ENCODE results near the gene S100A7A. TPM values are rescaled to one million over a fixed set of nuclear protein-coding genes. Genes with fewer than 3 reads are reported as not detected.

Gene S100A7A
- total RNA-seq, 6 donors from 2014 or later: not detected

DNA sequence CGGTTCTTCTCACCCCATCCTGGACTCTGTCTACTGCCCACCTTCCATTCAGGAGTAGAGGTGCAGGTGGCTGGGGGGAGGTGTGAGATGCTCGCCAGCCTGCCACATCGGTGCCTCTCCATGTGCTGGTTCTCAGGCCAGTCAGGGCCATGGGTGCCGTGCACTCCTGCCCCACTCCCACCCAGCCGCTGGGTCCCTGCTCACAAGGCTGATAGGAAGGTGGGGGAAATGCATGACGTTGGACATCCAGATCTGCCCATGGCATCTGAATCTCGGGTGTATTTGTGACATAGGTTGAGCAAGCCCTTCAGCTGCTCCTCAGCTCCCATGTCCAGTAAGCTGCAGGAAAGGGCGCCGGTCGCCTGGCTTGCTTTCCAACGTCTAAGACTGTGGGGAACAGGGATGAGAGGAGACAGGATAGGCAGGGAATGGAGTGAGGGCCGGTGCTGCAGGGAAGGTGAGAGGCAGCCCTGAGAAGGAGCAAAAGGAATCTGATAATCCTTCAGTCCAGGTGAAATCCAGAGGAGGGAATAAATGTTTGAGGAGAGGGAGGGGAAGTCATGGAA, 11.8 kb downstream of the S100A7A start:
- Histone ChIP-seq H3K27ac (no peak overlapping the region), H3K27me3 (no peaks in the 10 kb centered on the region), H3K9me3 (no peaks in the 10 kb centered on the region), H3K4me3 (no peak overlapping the region), H3K4me1 (no peaks in the 10 kb centered on the region), H3K36me3 (no peaks in the 10 kb centered on the region)
- no peak for DNase-seq
- ATAC-seq (ENCODE audit: low FRiP score in 2 of 2): no peak
- TF ChIP-seq POLR2A (IDR thresholded peaks at IDR 0.05): no peak
- no peak for TF ChIP-seq EP300 (IDR thresholded peaks at IDR 0.05)
- no peak for TF ChIP-seq POLR2AphosphoS5 (IDR thresholded peaks at IDR 0.05)
- TF ChIP-seq CTCF (IDR thresholded peaks at IDR 0.05): no peak
- 66 to 72% methylated on average over 11 to 12 of the region's 12 CpGs for WGBS, 2 donors

DNA sequence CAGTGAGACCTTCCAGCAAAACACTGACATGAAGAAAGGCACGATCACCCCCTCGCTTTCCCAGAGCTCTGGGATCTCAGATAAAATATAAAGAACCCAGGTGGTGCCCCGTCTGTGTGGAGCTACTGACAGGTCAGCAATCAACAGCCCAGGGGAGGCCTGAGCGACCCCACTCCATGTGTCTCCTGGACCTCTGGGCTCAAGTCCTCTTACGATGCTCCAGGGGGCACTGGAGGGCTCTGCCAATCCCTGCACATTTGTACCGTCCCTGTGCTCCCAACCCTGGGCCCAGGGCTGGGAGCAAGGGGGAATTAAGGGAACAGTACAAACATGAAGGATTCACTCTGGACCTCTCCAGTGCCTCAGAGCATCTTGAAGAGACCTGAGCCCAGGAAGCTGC, 12.5 kb downstream of the S100A7A start:
- Histone ChIP-seq H3K27ac (no peak overlapping the region), H3K4me3 (no peak overlapping the region), H3K4me1 (no peaks in the 10 kb centered on the region), H3K27me3 (no peaks in the 10 kb centered on the region), H3K9me3 (no peaks in the 10 kb centered on the region), H3K36me3 (no peaks in the 10 kb centered on the region)
- TF ChIP-seq POLR2A (IDR thresholded peaks at IDR 0.05) (no peak), POLR2AphosphoS5 (IDR thresholded peaks at IDR 0.05) (no peak), CTCF (IDR thresholded peaks at IDR 0.05) (no peak), EP300 (IDR thresholded peaks at IDR 0.05) (no peak)
- ATAC-seq (ENCODE audit: low FRiP score in 2 of 2): no peak
- no peak for DNase-seq
- 48 to 61% methylated on average over 6 of the region's 6 CpGs for WGBS, 2 donors

DNA sequence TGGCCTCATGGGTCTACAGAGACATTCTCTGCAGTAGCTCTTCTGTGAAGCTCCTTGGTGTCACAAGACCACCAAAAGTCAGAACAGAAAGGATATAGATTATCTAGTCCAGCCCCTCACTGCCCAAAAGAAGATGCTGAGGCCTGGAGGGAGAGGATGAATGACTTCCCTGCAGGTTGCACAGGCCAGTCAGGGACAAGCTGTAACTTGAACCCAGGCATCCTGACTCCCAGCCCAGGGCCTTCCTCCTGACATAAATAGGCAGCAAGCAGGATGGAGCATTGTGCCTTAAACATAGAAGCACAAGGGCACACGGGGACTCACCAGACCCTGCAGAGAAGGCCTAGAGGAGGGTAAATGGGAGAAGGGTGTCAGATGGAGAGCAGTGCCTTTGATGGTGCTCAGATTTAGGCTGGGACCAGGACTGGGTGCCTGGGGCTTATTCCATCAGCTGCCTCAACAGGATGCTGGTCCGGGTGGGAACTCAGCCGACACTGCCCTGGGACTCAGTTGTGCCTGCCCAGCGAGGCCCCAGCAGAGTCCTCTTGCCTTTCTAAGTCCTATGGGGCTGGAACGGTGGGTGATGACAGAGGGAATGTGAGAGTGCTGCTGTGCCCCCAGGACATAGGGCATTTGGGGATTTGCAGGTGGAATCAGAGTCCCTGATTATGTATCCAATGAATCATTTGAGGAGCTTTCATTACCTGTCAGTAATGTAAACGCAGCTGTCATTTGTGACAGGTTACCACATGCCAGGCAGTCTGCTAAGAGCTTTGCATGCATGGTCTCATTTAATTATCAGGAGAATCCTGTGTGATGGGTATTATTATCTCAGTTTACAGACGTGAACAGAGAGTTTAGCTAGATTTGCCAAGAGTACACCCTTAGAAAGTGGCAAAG, 13.2 kb downstream of the S100A7A start:
- H3K27me3 ChIP-seq: no peaks in the 10 kb centered on the region
- H3K9me3 ChIP-seq: no peaks in the 10 kb centered on the region
- no peak overlapping the region for H3K4me3 ChIP-seq
- no peaks in the 10 kb centered on the region for H3K4me1 ChIP-seq
- H3K36me3 ChIP-seq: no peaks in the 10 kb centered on the region
- WGBS, 2 donors: 82 to 85% methylated on average over 2 to 7 of the region's 7 CpGs
- no peak for ATAC-seq (ENCODE audit: low FRiP score in 2 of 2)
- no peak overlapping the region for H3K27ac ChIP-seq
- DNase-seq: no peak
- no peak for TF ChIP-seq POLR2AphosphoS5 (IDR thresholded peaks at IDR 0.05)

DNA sequence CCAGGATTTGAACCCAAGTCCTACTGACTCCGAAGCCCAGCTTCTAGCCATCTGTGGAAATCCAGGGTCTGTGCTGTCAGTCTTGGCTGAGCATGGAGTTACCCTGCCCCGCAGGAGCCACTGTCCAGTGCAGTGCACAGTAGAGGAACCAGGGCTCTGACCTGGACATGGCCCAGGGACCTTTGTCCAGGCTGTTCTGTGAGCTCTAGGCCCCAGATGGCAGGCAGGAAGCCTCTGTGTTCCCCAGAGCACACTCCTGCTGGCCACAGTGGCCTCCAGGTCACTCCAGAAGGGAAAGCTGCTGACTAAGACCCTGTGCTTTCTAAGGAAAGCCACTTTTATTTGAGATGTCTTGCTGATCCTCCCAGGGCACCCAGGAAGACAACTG, 13.8 kb downstream of the S100A7A start:
- H3K36me3 ChIP-seq: no peaks in the 10 kb centered on the region
- no peak for TF ChIP-seq POLR2AphosphoS5 (IDR thresholded peaks at IDR 0.05)
- no peak for TF ChIP-seq EP300 (IDR thresholded peaks at IDR 0.05)
- no peak for TF ChIP-seq POLR2A (IDR thresholded peaks at IDR 0.05)
- no peak for TF ChIP-seq CTCF (IDR thresholded peaks at IDR 0.05)
- ATAC-seq (ENCODE audit: low FRiP score in 2 of 2): no peak
- H3K27ac ChIP-seq: no peak overlapping the region
- no peaks in the 10 kb centered on the region for H3K27me3 ChIP-seq
- no peaks in the 10 kb centered on the region for H3K9me3 ChIP-seq
- DNase-seq: no peak
- no peak overlapping the region for H3K4me3 ChIP-seq
- 85 to 90% methylated on average over 2 of the region's 2 CpGs for WGBS, 2 donors
- no peaks in the 10 kb centered on the region for H3K4me1 ChIP-seq

DNA sequence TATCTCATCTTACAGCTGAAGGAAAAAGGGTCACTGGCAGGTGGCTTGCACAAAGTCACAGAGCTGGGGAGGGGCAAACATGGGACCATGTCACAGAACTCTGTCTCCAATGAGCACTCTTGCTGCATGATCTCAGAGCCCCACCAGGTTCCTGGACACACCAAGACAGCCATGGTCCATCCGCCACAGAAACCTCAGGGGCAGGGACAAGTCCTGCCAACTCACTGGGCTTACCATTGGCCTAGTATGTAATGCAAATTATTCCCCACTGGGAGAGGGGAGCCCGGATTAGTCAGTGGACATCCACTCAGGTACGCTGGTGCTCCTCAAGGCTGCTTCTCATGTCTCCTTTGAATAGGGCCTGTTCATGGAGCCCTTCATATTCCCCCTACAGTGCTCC, 14.2 kb downstream of the S100A7A start:
- Histone ChIP-seq H3K27me3 (no peaks in the 10 kb centered on the region), H3K27ac (no peak overlapping the region), H3K4me1 (no peaks in the 10 kb centered on the region), H3K9me3 (no peaks in the 10 kb centered on the region), H3K4me3 (no peak overlapping the region), H3K36me3 (no peaks in the 10 kb centered on the region)
- WGBS, 2 donors: 74% methylated on average over 3 of the region's 3 CpGs; no CpG with 5 or more reads in 1 of the 2 donors
- no peak for TF ChIP-seq CTCF (IDR thresholded peaks at IDR 0.05)
- no peak for TF ChIP-seq EP300 (IDR thresholded peaks at IDR 0.05)
- no peak for TF ChIP-seq POLR2AphosphoS5 (IDR thresholded peaks at IDR 0.05)
- TF ChIP-seq POLR2A (IDR thresholded peaks at IDR 0.05): no peak
- ATAC-seq (ENCODE audit: low FRiP score in 2 of 2) (no peak), DNase-seq (no peak)
